Renal cortex interstitium (tissue), 3 donors: ENCODE data around the gene XAGE1A. TPM values are rescaled to one million over a fixed set of nuclear protein-coding genes. Genes with fewer than 3 reads are reported as not detected.

Source experiments
- polyA plus RNA-seq, 3 donors: library from polyadenylated mRNA; unstranded; fragments of 120-200 nt; gene quantifications; one replicate each; pipeline ENCODE4 v1.2.1, GENCODE V29; 2013; ENCODE audit not compliant: insufficient read length in 3 of 3

Gene XAGE1A
- polyA plus RNA-seq, 3 donors = not detected

Other genes starting within 250 kb of the XAGE1A start
- gene XAGE2, start 126.8 kb upstream of the XAGE1A start, polyA plus RNA-seq = under 1 TPM in 1 of 3 donors, not detected in 2; 0.17 TPM
- not detected for gene XAGE1B, start 21.3 kb downstream of the XAGE1A start, polyA plus RNA-seq
- gene SSX7, start 159.1 kb downstream of the XAGE1A start, polyA plus RNA-seq = not detected
- gene SSX2, start 211.4 kb downstream of the XAGE1A start, polyA plus RNA-seq = not detected